NCI-H187 treated with DMSO at 0.1 percent for 48 hours (cell line): Measurements from ENCODE around the gene ATXN7L1.
"Not testable (repeated sequence)": the region's sequence is repeated elsewhere in the genome, so short reads cannot be mapped to it uniquely, and the experiment has no call there.

ENCODE experiments used
- DNase-seq: peaks from one replicate; lab custom pipeline; 2025; lab: John Stamatoyannopoulos, UW

The ATXN7L1 gene

GRCh38 chr7:105703207-105703930 lies 173.0 kb downstream of the ATXN7L1 start:
- DNase-seq, result no peak

DNA sequence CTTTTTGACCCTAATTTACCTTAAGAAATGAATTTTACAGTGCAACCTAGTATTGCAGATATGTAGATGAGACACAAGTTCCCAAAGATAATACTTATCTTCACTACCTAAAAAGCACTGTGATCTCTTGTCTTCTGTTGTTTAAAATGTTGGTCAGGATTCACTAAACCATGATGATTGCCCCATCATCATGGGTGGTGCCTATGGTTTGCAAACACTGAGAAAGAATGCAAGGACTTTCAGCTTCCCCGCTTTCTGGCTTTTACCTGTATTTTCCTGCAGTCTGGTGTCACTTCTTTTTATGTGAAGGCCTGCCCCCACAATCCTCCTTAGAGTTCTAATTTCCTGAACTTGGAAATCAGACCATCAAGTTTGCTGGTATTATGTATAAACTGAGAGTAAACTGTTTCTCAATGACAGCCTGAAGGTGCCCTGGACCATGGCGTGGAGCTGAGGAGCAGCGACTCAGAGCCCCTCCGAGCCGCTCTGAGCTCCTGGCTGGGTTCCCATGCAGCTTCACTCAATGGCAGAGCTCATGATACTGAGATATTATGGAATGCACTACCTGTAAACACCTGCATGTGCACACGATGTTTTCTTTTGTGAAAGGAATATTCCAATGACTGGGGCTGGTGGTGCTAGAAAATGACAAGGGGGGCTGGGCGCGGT lies 176.7 kb downstream of the ATXN7L1 start:
- DNase-seq, result no peak

- no peak for DNase-seq
Measured at GRCh38 chr7:105698531-105698930, 177.9 kb downstream of the ATXN7L1 start.

DNA sequence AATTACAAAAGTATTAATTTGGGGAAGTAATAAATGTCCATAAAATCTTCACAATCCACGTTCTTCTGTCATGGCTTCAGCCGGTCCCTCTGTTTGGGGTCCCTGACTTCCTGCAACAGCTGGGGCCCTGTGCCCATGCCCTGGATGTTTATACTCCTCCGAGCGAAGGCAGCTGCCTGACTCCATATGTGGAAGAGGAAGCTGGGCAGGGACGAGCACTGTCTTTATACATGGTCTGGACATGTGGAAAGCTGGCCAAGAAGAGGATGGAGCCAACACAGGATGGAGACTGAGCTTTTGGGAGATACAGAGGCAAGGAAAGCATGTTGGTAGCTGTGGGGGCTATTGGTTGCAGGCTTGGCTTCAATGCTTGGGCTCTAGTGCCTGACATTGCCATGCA lies 178.6 kb downstream of the ATXN7L1 start:
- no peak for DNase-seq

- DNase-seq, result not testable (repeated sequence)
Measured at GRCh38 chr7:105697169-105697568, 179.2 kb downstream of the ATXN7L1 start.

DNA sequence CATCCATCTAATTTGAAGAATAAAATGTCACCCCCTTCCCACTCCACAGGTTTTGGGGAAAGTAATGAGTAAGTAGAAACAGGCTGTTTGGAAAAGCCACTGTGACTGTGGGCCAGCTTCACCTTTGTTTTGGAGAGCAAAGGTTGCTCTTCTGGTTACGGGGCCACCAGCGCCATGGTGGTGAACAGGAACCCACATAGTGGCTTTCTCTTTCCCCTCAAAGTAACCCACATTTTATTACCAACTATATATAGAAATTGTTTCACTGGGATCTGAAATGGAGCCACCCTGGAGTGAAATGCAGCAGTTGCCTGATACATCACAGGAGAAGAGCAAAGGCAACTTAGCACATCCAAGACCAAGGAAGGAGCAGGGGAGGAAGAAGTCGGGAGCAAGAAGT lies 182.8 kb downstream of the ATXN7L1 start:
- no peak for DNase-seq

DNA sequence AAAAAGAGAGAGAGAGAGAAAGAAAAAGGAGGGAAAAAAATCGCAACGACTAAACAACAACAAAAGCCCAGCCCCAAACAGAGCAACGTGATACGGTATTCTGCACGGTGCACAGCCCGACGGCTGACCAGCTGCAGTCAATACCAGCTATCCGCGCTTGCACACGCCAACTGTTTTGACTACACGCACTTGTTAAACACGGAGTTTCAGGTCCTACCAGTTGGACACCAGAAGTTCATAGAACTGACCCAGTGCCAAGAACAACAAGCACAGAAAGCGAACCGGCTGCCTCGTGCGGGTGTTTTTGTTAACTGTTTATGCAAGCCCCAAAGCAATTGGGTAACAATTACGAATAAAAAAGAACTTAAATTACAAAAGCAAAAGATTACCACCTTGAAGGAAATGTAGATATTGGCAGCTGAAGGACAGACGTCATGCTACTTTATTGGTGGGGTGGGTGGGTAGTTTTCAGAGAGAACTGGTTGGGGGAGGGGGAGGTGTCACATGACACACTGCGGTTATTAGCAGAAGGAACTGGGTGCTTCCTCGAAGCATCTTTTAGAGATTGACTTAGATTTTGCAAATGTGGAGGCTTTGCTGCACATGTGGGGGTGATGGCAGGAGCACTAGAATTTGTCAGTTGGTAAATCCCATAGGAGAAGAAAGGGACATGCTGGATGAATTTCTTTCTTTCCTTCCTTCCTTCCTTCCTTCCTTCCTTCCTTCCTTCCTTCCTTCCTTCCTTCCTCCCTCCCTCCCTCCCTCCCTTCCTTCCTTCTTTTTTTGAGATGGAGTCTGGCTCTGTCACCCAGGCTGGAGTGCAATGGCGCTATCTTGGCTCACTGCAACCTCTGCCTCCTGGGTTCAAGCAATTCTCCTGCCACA lies 184.5 kb downstream of the ATXN7L1 start:
- DNase-seq, result no peak

DNA sequence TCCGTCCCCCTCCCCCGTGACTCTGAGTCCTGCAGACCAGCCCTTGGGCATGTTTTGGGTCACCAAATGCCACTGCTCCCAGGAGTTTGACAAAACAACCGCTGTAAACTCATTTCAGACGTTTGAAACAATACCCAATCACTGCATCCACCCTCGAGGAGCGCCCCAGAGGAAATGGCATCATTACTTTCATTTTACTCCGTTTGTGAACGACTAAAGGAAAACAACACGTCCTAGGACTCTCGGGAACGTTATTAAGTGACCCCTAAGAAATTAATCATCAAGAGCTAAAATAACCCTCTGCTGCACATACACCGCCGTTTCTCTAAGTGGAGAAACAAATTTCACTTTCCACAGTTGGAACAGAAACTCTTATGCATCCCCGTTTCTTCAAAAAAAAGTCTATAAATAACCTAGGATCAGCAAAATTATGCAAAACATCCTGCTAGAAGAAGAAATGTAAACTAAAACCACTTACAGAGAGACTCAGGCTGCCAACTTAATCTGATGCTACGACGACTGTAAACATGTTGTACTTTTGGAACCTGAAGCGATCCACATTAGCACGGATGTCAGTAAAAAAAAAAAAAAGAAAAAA lies 185.2 kb downstream of the ATXN7L1 start:
- DNase-seq, result no peak

- DNase-seq, result no peak
Measured at GRCh38 chr7:105690325-105690945, 186.0 kb downstream of the ATXN7L1 start.

DNA sequence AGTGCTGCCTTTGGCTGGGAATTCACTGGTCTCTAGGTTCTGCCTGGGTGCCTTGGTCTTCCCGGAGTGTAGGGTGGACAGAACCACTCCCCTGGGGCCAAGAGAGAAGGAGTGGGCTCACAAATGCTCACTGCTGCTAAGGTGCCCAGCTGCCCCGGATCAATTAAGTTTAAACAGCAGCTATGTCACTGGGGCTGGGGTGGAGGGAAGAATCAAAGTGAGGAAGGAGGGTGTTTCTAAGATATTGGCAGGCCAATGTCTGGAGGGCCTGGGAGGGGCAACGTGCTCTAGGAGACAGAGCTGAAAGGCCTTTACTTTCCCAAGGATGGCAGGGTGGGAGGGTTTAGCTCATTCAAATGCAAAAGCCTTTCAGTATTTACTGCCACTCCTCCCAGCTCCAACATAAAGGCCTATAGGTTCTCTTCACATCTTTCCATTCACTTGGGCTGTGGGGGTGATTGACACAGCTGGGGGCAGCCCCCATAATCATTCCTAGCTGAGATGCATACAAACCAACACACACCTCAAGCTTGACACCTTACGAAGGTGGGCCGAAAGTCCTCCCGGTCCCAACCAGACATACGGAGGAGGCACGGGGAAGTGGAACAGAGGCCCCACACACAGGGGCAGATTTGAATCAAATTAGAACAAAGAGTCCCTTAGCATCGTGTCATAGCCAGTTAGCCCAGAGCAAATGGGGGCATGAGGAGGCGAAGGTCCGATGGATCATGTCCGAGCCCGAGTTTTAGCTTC lies 187.2 kb downstream of the ATXN7L1 start:
- no peak for DNase-seq

- no peak for DNase-seq
Measured at GRCh38 chr7:105688617-105689016, 187.8 kb downstream of the ATXN7L1 start.

- no peak for DNase-seq
Measured at GRCh38 chr7:105685161-105685560, 191.2 kb downstream of the ATXN7L1 start.

GRCh38 chr7:105682341-105683060 lies 193.9 kb downstream of the ATXN7L1 start:
- peak; percentile 35 for DNase-seq

DNA sequence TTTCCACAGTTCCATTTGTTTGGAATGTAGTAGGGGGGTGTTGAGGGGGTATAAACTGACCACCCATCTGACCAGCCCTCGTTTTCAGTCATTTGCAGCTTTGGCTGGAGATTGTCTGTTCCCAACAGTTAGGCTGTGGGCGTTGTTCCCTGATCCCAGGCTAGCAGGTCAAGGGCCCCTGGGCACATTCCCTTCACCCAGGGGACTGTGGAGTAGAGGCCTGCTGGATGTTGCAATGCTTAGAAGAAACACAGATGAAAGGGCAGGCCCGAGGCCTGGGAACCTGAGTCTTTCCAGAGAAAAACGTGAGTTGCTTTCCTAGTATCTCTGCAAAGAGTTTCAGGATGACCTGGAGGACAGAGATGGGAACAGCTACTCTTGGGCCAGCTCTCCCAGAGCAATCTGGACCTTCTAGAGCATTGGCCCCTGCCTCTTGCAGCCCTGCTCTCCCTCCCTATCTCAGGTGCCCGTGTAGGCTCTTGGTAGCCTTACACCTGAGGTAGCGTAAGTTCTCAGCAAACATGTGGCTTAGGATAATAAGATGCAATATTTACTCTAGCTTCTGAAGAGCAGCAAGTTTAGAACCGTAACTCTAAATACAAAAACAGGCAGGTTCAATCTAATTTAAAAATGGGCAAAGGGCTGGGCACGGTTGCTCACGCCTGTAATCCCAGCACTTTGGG lies 195.8 kb downstream of the ATXN7L1 start:
- DNase-seq, result no peak

- peak; percentile 42 for DNase-seq
Measured at GRCh38 chr7:105678811-105679495, 197.4 kb downstream of the ATXN7L1 start.

- DNase-seq, result no peak
Measured at GRCh38 chr7:105677817-105678573, 198.4 kb downstream of the ATXN7L1 start.

GRCh38 chr7:105677410-105677730 lies 199.0 kb downstream of the ATXN7L1 start:
- DNase-seq, result no peak

DNA sequence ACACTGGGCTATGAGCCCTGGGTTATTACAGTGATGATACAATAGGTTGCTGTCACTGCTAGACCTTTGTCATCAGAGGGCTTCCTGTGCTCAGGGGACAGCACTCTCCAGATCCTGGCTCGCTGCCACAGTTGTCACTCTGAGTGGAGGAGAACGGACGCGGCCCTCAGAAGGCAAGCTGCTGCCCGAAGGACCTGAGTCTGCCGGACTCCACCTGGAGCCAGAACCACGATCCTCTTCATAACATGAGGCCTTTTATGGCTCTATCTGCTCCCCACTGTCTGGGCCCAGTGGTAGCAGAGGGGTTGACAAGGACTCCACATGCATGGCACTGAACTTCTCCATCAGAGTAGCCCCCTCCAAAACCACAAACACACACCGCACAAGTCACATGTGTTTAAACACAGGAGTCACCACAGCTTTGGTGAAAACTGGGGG lies 200.4 kb downstream of the ATXN7L1 start:
- DNase-seq, result no peak
